Measurements from ENCODE around the gene HOXA13.

- no peak for TF ChIP-seq GABPA (IDR thresholded peaks at IDR 0.05 in 1 of 2, conservative IDR thresholded peaks at IDR 0.05 in 1 of 2)
- TF ChIP-seq SP1 (IDR thresholded peaks at IDR 0.05) = no peak
- TF ChIP-seq REST (IDR thresholded peaks at IDR 0.05) = no peak
- TF ChIP-seq CTCF (IDR thresholded peaks at IDR 0.05; ENCODE audit: low read depth, low read length, missing input control) = no peak
- no peak for TF ChIP-seq ATF3 (IDR thresholded peaks at IDR 0.05)
- TF ChIP-seq TAF1 (conservative IDR thresholded peaks at IDR 0.05) = no peak
- TF ChIP-seq EGR1 (IDR thresholded peaks at IDR 0.05; ENCODE audit: low read depth in 2 of 2) = no peak
- TF ChIP-seq RAD21 (IDR thresholded peaks at IDR 0.05) = no peak
- no peak for TF ChIP-seq YY1 (IDR thresholded peaks at IDR 0.05)
Measured at GRCh38 chr7:27202862-27203134, 2.9 kb upstream of the HOXA13 start.

All from liver (tissue), 3 donors.